HUDEP-2 (cell line): ENCODE data around the gene TESK2.
A peak's percentile ranks its signal among the peaks of the same experiment; 100 is the strongest.

Experiments used
- DNase-seq, 76 experiments: peaks; one replicate each; lab custom pipeline; 2025; ENCODE audit not compliant: unreplicated experiment in 76 of 76; lab: John Stamatoyannopoulos, UW

Gene TESK2

DNA sequence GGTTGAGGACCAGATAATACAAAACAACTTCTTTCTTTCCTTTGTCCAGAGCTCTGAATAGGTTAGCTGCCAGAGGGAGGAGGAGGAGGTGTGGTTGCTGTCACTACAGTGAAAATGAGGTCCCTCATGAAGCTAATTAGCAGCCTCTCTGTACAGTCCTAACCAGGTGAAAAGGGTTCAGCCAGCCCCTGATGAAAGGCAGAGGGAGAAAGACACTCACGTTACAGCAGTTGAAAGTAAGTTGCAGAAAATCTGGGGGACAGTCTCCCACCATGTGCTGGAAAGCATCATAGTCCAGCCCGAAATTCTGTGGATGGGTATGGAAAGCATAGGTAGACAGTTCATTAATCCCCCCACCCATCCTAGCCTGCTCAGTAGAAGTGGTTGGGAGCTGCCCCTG is 144.5 kb downstream of the TESK2 start:
- no peak for DNase-seq

GRCh38 chr1:45345014-45345413 is 145.9 kb downstream of the TESK2 start:
- DNase-seq: no peak

GRCh38 chr1:45344499-45344898 is 146.5 kb downstream of the TESK2 start:
- no peak for DNase-seq

DNA sequence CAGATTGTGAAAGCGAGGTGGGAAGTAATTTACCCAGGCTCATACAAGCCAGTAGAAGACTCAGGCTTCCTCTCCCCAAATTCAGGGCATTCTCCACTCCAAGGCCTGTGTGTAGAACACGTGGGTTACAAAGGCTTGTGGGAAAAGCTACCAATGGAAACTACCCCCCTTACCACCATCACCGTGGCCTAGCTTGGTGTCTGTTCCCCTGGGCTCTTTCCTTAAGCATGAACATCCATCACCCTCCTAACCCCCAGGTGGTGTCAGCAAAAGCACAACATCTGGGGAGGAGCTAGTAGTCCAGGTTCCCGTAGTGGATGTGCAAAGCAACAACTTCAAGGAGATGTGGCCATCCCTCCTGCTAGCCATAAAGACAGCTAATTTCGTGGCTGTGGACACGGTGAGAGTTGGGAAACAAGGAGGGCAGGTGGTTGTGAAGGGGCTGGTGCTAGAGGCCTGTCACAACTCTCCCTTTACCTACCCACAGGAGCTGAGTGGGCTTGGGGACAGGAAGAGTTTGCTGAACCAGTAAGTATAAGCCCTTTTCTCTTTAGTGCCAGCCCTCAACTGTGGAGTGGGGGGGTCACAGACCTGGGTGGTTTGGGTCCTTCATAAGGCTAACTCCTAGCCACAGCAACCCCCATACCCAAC is 150.0 kb downstream of the TESK2 start:
- DNase-seq: peak in 12 of 76 experiments; percentile 6 to 32 (median 18)

- peak in 75 of 76 experiments; percentile 35 to 95 (median 89) for DNase-seq
Observed at GRCh38 chr1:45339789-45340558, 151.0 kb downstream of the TESK2 start, which contains the start of the genes MUTYH and TOE1. TSS of gene MUTYH (minus strand) at chr1:45340440. CDS start at chr1:45334505, 5,935 bp downstream. TSS of gene TOE1 (plus strand) at chr1:45340170. CDS start at chr1:45340253, 83 bp downstream.

- DNase-seq: no peak
Observed at GRCh38 chr1:45337630-45338325, 153.2 kb downstream of the TESK2 start.

DNA sequence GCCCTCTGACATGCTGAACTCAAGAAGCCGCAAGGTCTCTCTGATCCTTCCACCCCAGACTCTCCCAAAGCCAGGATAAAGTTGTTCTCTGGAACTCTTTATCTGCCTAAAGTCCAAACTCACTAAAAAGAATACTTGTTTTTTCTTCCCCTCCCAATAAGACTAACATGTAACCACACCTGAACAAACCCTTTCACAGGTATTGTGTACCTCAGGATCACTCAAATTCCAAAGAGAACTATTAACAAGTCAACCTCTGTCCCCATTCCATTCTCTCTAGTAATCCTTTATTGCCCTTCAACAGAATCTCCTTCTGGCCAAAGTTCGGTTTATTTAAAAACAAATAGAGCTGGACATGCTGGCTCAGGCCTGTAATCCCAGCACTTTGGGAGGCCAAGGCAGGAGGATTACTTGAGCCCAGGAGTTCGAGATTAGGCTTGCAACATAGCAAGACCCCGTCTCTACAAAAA is 155.1 kb downstream of the TESK2 start:
- DNase-seq: no peak

GRCh38 chr1:45334308-45335245 is 156.4 kb downstream of the TESK2 start:
- DNase-seq: peak in 6 of 76 experiments; percentile 16 to 39 (median 22)

- no peak for DNase-seq
Observed at GRCh38 chr1:45332346-45332720, 158.6 kb downstream of the TESK2 start.

GRCh38 chr1:45331436-45332345 is 159.3 kb downstream of the TESK2 start:
- no peak for DNase-seq

DNA sequence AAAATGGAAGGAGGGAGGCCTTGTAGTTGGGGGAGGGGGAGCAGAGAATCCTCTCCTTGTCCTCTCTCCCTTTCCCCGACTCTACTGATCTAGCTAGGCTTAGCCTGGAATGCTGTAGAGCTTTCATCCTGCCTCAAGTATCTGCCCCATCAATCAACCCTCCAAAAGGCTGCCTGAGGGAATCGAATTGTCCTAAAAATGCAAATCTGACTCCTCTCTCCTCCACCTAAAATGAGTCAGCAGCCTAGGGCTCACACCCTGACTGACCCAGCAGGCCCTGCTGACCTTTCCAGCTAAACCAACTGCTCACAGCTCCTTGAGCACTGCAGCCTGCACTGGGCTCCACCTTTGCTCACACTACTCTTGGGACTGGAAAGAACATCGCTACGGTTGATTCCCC is 161.5 kb downstream of the TESK2 start:
- peak in 2 of 76 experiments; percentile 4 to 24 for DNase-seq

DNA sequence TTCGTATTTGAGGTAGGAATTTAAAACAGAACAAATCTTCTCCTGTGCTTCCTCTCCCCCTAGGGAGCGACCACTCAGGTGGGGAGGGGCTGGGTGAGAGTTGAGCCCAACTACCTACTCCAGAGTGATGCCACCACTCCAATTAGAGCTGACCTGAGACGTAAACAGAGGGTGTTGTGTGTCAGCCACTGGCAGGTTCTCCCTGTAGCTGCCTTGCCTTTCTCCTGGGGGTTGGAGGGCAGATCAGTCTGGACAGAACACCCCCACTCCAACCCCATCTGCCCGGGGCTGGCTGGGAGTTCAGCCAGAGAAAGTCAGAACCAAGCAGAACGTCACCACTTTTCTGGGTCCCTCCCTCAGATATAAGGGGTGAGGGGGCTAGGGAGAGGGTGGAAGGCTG is 162.3 kb downstream of the TESK2 start:
- peak in 2 of 76 experiments; percentile 7 to 9 for DNase-seq

GRCh38 chr1:45327644-45328515 is 163.1 kb downstream of the TESK2 start:
- peak in 51 of 76 experiments; percentile 11 to 58 (median 36) for DNase-seq

- peak in 69 of 76 experiments; percentile 15 to 85 (median 69) for DNase-seq
Observed at GRCh38 chr1:45326627-45327623, 164.0 kb downstream of the TESK2 start, which contains the start of gene HPDL. TSS of gene HPDL (plus strand) at chr1:45326895. CDS start at chr1:45327149, 254 bp downstream.

DNA sequence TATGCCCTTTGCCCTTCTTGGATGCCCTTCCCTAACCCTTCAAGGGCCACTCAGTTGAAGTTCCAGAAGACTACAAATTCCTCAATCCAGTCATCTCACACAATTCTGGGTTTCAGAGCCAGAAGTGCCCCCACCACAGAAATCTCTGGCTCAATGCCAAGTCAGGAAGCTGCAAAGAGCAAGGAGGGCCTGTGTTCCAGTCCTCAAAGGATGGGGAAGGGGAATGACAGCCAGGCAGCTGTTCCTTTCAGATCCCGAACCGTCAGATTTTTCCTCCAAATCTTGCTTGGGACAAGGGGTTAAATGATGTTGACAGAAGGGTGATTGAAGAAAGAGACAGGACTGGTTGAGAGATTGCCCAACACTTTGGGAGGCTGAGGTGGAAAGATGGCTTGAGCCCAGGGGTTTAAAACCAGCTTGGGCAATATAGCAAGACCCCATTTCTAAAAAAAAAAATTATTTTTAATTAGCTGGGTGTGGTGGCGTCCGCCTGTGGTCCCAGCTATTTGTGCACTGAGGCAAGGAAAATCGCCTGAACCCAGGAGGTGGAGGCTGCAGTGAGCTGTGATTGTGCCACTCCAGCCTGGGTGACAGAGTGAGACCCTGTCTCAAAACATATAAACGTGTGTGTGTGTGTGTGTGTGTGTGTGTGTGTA is 165.0 kb downstream of the TESK2 start:
- peak in 1 of 76 experiments; percentile 7 for DNase-seq

DNA sequence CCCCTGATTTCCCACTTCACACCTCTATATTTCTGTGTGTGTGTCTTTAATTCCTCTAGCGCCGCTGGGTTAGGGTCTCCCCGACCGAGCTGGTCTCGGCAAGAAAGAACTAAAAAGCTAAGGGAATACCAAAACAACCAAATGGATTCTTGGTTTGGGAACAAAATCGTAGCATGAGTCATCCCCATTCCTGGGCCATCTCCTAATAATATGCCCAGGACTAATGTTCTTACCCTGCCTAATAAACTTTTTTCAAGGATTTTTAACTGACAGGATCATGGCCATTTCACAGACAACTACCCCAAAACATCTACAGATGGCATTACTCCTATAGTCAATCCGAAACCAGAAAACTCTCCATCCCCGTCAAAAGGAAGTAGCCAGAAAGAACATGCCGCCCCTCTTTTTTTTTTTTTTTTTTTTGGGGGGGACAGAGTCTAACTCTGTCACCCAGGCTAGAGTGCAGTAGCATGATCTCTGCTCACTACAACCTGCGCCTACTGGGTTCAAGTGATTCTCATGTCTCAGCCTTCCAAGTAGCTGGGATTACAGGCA is 168.4 kb downstream of the TESK2 start:
- DNase-seq: no peak
